Kidney epithelial cell (primary cell): Measurements from ENCODE around the gene HIPK1. TPM values are rescaled to one million over a fixed set of nuclear protein-coding genes. Genes with fewer than 3 reads are reported as not detected.

Source experiments
- total RNA-seq: library from RNA; depleted of rRNA; stranded (reverse); fragments of >200 nt; gene quantifications from 2 replicates; pipeline ENCODE4 v1.2.3, GENCODE V29; 2015

The HIPK1 gene
- total RNA-seq, 1 donor from 2014 or later = 25.6 TPM

Other genes with a start within 250 kb of the HIPK1 start
- 22.5 and 33.1 TPM in 2 replicates for gene PHTF1, start 169.8 kb upstream of the HIPK1 start, total RNA-seq
- 9.5 and 10.2 TPM in 2 replicates for gene RSBN1, start 116.8 kb upstream of the HIPK1 start, total RNA-seq
- gene PTPN22, start 57.6 kb upstream of the HIPK1 start, total RNA-seq = not detected in 2 replicates
- under 0.01 and 0.04 TPM in 2 replicates for gene BCL2L15, start 41.7 kb upstream of the HIPK1 start, total RNA-seq
- gene AP4B1, start 24.5 kb upstream of the HIPK1 start, total RNA-seq = 9.2 and 9.7 TPM in 2 replicates
- gene DCLRE1B, start 24.0 kb upstream of the HIPK1 start, total RNA-seq = 6.7 and 7.5 TPM in 2 replicates
- 0.17 and 1.4 TPM in 2 replicates for gene OLFML3, start 50.1 kb downstream of the HIPK1 start, total RNA-seq
- gene SYT6, start 224.5 kb downstream of the HIPK1 start, total RNA-seq = not detected in 2 replicates